Measurements from ENCODE around the gene SLC25A23. TPM values are rescaled to one million over a fixed set of nuclear protein-coding genes. Genes with fewer than 3 reads are reported as not detected.
"Not testable (repeated sequence)": the region's sequence is repeated elsewhere in the genome, so short reads cannot be mapped to it uniquely, and the experiment has no call there.

The SLC25A23 gene
- total RNA-seq = 21.0 and 22.0 TPM in 2 replicates

DNA sequence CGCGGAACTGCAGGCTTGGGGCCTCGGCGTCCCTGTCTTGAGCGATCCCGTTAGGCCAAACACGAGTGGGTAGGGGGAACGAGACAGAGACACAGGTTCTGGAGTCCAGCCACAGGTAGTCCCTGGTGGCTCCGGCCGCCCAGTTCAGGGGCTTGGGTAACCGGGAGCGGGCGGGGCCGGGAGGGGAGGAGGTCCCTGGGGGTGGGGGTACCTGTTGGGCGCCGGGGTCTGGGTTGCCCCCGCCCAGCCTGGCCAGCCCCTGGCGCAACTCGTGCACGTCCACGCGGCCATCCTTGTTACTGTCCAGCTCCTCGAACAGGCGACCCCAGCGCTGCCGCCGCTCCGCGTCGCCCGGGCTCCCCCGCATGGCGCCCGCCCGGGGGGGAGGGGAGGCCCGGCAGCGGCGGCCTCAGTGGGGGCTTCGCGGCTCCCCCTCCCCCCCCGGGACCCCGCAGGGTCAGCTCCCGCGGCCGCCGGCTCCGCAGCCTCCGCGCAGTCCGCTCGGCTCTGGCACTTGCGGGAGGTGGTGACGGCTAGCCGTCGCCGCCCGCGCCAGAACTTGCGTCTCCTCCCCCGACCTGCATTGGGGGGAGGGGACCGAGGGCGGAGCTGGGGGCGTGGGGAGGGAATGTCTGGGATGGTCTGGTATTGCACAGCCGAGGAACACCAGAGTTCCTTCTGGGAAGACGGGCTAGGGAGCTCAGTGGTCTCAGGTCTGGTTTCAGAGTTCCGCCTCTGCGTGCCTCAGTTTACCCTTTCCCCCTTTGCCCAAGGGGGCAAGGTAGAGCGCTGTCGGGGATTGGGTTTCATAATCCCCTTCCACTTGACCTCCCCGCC, at the start of gene SLC25A23:
Gene SLC25A23 (minus strand): TSS at position 531 of the 837 bp plus-strand sequence. CDS start 164 bp downstream, at position 367.
- DNase-seq = peak; percentile 91
- peak within 1 kb of the TSS; percentile 84 for H3K27ac Mint-ChIP-seq
- no peaks in the 10 kb centered on the region for H3K27me3 Mint-ChIP-seq
- peak within 1 kb of the TSS; percentile 93 for H3K4me3 Mint-ChIP-seq
- peaks cover 7% of the 10 kb centered on the region for H3K9me3 Mint-ChIP-seq
- H3K36me3 Mint-ChIP-seq (ENCODE audit: low read depth) = peaks cover 28% of the 10 kb centered on the region
- intact Hi-C loops (cut with micrococcal nuclease) = loop anchor here (1.0 to 2.0 kb wide), 6 partner anchors 22 to 404 kb away; partner anchors contain the start of genes DENND1C and GTF2F1
- peaks cover 13% of the 10 kb centered on the region for H3K4me1 Mint-ChIP-seq

DNA sequence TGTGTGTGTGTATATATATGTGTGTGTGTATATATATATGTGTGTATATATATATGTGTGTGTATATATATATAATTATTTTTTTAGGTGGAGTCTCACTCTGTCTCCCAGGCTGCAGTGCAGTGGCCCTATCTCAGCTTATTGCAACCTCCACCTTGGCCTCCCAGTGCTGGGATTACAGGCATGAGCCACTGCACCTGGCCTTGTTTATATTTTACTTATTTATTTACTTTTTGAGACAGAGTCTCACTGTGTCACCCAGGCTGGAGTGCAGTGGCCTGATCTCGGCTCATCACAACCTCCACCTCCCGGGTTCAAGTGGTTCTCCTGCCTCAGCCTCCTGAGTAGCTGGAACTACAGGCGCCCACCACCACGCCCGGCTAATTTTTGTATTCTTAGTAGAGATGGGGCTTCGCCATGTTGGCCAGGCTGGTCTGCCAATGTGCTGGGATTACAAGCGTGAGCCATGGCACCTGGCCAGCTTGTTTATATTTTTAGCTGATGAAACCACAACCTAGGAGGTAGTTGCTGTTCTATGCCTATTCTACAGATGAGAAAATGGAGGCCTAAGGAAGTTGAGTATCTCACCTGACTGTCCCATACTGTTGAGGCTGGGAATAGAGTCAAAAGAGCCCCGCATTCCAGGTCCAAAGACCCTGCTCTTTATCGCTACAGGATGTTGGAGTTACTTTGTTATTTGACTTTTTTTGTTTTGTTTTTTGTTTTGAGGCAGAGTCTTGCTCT, 48.6 kb upstream of the SLC25A23 start:
- H3K36me3 Mint-ChIP-seq (ENCODE audit: low read depth); DNase-seq; H3K27ac Mint-ChIP-seq; H3K9me3 Mint-ChIP-seq; H3K4me3 Mint-ChIP-seq; H3K27me3 Mint-ChIP-seq; intact Hi-C loops (cut with micrococcal nuclease); H3K4me1 Mint-ChIP-seq: not testable (repeated sequence)

DNA sequence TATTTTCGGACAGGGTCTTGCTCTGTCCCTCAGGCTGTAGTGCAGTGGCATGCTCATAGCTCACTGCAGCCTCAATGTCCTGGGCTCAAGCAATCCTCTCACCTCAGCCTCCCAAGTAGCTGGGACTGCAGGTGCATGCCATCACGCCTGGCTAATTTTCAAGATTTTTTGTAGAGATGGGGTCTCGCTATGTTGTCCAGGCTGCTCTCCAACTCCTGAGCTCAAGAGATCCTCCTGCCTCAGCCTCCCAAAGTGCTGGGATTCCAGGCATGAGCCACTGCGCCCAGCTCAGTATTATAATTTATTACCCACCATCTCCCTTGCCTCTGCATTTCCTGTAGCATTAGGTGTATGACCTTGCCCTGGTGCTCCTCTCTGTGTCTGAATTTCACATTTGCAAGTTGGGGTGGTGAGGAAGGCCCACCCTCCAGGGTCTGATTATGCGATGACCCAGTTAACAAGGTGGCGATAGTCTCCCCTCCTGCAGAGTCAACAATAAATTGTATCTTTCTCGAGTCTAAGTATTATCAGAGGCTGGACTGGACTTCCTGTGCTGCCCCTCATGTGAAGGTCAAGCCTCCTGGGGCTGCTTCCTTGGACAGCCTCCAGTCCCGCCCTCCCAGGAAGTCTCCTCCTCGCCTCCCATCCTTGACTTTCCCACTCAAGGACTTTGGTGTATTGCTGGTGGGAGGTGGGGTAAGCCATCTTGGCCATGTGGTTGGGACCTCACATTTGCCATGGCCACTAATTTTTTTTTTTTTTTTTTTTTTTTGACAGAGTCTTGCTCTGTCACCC, 44.0 kb upstream of the SLC25A23 start:
- Mint-ChIP-seq H3K27me3 (peaks cover 22% of the 10 kb centered on the region), H3K9me3 (no peaks in the 10 kb centered on the region), H3K36me3 (ENCODE audit: low read depth) (no peaks in the 10 kb centered on the region), H3K4me1 (peaks cover 18% of the 10 kb centered on the region), H3K4me3 (peak overlapping the region; percentile 46), H3K27ac (no peak overlapping the region)
- no peak for DNase-seq
- intact Hi-C loops (cut with micrococcal nuclease) = loop anchor here (2.0 kb wide), 3 partner anchors 23 to 79 kb away; partner anchors contain the start of genes DENND1C and KHSRP

DNA sequence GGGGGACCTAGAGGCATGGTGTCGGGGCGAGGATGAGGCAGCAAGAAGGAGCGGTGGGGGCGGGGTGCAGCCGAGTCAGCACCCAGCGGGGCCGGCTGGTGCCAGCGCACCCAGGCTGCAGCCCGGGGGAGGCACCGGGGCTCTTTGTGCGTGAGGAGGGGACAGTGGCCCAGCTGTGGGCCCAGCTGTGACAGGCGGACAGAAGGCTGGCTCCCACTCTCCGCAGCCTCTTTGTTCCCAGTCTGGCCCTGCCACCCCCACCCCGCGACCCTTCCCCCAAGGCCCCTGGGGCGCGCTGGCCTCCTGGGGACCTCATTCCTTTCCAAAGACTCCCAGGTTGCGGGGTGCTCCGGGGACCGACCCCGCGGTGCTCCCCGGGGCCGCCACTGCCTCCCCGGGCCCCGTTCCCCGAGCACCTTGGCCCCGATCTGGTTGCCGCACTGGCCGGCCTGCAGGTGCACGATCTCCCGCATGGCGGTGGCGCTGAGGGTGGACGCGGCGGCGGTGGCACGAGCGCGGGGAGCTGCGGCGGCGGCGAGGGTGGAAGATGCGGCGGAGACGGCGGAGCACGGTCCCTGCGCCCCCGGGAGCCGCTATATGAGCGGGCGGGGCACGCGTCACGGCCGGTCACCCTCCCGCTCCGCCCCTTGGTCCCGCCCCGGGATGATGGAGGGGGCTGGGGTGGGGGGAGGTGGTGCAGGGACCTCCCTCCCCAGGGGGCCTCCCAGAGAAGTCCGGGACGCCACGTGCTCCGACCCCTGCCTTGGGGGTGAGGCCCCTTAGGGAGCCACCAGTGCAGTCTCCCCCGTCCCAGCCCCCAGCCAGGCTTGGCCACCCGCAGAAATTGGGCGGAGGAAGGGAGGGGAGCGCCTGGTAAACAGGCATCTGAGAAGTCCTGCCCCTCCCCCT, 42.4 kb upstream of the SLC25A23 start, which contains the start of gene TUBB4A:
Gene TUBB4A (minus strand): TSS at position 570 of the 909 bp plus-strand sequence. CDS start 97 bp downstream, at position 473.
- Mint-ChIP-seq H3K27me3 (peaks cover 22% of the 10 kb centered on the region), H3K36me3 (ENCODE audit: low read depth) (no peaks in the 10 kb centered on the region), H3K4me3 (peak within 1 kb of the TSS; percentile 83), H3K9me3 (no peaks in the 10 kb centered on the region), H3K27ac (peak within 1 kb of the TSS; percentile 65), H3K4me1 (peaks cover 21% of the 10 kb centered on the region)
- peak; percentile 85 for DNase-seq
- intact Hi-C loops (cut with micrococcal nuclease) = loop anchor here (2.0 kb wide), 1 partner anchor 21 kb away; the partner anchor contains the start of gene DENND1C

DNA sequence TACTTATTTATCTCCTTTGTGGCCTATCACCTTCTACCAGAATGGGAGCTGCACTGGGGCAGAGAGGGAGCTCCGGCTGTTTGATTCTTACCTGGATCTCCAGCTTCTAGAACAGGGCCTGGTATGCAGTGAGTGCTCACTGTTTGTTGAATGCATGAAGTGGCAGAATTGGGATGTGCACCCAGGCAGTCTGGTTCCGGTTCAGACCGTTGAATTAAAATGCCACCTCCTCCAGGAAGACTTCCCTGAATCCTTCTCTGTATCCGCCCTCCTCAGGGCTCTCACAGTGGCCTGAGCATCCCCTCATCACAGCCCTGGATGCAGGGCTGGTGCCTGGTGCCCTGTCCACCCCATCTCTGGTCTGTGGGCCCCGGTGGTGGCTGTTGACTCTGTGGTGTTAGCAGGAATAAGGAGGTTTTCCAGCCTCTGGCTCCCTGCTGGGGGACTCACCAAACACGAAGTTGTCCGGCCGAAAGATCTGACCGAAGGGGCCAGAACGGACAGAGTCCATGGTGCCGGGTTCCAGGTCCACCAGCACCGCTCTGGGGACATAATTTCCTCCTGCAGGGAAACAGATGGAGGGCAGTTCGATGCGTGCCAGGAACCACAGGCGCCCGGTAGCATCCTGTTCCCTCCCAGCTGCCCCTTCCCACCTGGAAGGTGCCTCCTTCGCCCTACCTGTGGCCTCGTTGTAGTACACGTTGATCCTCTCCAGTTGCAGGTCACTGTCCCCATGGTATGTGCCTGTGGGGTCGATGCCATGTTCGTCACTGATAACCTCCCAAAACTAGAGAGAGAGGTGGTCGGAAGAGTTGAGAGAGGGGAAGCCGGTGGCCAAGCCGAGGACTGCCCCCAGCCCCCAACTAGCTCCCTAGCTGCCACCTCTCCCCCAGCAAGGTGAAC, 41.5 kb upstream of the SLC25A23 start:
- Mint-ChIP-seq H3K9me3 (no peaks in the 10 kb centered on the region), H3K27ac (peak overlapping the region; percentile 65), H3K27me3 (peaks cover 22% of the 10 kb centered on the region), H3K36me3 (ENCODE audit: low read depth) (no peaks in the 10 kb centered on the region), H3K4me1 (peaks cover 21% of the 10 kb centered on the region), H3K4me3 (peak overlapping the region; percentile 83)
- no peak for DNase-seq
- intact Hi-C loops (cut with micrococcal nuclease) = no loop called here

DNA sequence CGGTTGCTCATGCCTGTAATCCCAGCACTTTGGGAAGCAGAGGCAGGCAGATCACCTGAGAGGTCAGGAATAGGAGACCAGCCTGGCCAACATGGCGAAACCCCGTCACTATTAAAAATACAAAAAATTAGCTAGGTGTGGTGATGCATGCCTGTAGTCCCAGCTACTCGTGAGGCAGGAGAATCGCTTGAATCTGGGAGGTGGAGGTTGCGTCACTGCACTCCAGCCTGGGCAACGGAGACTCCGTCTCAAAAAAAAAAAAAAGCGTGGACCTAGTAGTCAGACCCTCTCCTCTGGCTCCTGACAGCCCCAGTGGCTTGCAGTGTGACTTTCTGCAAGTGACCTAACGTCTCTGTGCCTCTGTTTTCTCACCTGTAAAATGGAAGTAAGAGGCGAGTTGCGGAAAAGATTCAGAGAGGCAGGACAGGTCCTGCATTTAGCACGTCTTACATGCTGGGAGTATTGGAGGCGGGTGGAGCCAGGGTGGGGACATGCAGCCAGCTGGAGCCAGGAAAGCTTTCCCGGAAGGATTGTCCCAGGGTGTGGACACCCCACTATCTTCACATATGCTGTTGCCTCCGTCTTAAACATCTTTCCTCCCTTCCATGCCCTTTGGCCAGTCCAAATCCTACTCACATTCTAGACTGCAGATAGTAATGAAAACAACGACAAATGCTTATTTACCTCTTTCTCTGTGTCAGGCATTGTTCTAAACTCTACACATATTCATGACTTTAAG, 39.6 kb upstream of the SLC25A23 start:
- Mint-ChIP-seq H3K36me3 (ENCODE audit: low read depth) (no peaks in the 10 kb centered on the region), H3K4me3 (no peak overlapping the region), H3K27ac (no peak overlapping the region), H3K27me3 (peaks cover 22% of the 10 kb centered on the region), H3K9me3 (no peaks in the 10 kb centered on the region), H3K4me1 (peaks cover 15% of the 10 kb centered on the region)
- DNase-seq = no peak
- intact Hi-C loops (cut with micrococcal nuclease) = no loop called here

DNA sequence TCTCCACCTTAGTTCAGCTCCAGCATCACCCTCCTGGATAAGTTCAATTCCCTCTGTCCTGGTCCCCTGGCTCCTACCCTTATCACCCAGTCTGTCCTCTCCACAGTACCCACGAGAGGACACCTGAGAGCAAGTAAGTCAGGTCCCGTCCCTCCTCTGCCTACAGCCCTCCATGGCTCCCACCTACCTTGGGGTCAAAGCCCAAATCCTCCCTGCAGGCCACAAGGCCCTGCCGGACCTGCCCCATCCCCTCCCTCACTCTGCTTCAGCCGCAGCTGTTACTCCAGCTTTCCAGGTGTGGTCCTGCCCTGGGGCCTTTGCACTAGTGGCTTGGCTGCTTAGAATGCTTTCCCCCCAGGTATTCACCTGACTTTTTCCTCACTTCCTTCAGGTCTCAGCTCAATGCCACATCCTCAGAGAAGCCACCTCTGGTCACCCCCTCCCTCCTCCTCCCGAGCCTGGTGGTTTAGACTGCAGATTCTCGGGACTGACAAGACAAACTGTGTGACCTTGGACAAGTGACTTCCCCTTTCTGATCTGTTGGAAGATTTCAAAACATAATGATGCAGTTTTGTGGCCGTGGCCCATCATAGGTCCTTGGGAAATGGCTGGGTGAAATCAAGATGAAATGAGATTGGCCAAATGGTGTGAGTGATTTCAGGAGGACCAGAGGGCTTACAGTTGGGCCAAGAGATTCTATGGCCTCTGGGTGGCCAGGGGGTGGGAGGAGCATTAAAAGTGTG, 38.9 kb upstream of the SLC25A23 start:
- DNase-seq = no peak
- Mint-ChIP-seq H3K27me3 (peaks cover 18% of the 10 kb centered on the region), H3K36me3 (ENCODE audit: low read depth) (no peaks in the 10 kb centered on the region), H3K4me1 (peaks cover 15% of the 10 kb centered on the region), H3K9me3 (no peaks in the 10 kb centered on the region), H3K27ac (no peak overlapping the region), H3K4me3 (no peak overlapping the region)
- intact Hi-C loops (cut with micrococcal nuclease) = no loop called here

DNA sequence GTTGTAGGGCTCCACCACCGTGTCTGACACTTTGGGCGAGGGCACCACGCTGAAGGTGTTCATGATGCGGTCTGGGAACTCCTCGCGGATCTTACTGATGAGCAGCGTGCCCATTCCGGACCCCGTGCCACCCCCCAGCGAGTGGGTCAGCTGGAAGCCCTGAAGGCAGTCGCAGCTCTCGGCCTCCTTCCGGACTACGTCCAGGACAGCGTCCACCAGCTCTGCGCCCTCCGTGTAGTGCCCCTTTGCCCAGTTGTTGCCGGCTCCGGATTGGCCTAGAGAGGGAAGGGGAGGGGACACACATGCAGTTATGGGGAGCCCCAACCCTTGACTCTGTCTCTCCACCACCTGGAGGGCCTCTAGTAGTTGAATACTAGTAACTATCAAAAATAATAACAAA, 36.4 kb upstream of the SLC25A23 start:
- Mint-ChIP-seq H3K27ac (no peak overlapping the region), H3K9me3 (peaks cover 3% of the 10 kb centered on the region), H3K4me3 (no peak overlapping the region), H3K36me3 (ENCODE audit: low read depth) (peaks cover 2% of the 10 kb centered on the region), H3K4me1 (peaks cover 11% of the 10 kb centered on the region), H3K27me3 (peaks cover 9% of the 10 kb centered on the region)
- no peak for DNase-seq
- intact Hi-C loops (cut with micrococcal nuclease) = no loop called here

DNA sequence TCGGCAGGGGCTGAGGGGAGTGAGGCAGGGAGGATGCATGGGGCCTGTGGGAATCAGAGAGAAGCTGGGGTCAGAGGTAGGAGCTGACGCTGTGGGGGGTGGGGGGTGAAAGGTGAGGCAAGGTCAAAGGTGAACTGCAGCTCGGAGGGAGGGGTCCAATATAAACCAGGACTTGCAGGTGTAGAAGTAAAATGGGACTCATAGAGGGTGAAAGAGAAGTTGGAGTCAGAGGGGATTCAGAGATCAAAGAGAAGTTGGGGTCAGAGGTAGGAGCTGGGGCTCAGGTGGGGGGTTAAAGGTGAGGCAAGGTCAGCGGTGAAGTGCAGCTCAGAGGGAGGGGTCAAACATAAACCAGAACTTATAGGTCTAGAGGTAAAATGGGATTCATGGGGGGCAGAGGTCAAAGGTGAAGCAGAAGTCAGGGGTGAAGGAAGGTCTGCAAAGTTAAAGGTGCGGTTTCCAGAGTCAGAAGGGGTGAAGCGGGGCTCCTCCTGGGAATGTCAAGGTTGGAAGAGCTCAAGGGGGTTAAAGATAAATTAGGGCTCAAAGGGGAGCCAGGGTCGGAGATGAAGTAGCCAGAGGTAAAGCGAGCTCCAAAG, 34.9 kb upstream of the SLC25A23 start:
- intact Hi-C loops (cut with micrococcal nuclease) = no loop called here
- peaks cover 2% of the 10 kb centered on the region for H3K27me3 Mint-ChIP-seq
- no peak for DNase-seq
- H3K4me3 Mint-ChIP-seq = no peak overlapping the region
- peaks cover 3% of the 10 kb centered on the region for H3K9me3 Mint-ChIP-seq
- peaks cover 16% of the 10 kb centered on the region for H3K4me1 Mint-ChIP-seq
- no peak overlapping the region for H3K27ac Mint-ChIP-seq
- peaks cover 2% of the 10 kb centered on the region for H3K36me3 Mint-ChIP-seq (ENCODE audit: low read depth)

DNA sequence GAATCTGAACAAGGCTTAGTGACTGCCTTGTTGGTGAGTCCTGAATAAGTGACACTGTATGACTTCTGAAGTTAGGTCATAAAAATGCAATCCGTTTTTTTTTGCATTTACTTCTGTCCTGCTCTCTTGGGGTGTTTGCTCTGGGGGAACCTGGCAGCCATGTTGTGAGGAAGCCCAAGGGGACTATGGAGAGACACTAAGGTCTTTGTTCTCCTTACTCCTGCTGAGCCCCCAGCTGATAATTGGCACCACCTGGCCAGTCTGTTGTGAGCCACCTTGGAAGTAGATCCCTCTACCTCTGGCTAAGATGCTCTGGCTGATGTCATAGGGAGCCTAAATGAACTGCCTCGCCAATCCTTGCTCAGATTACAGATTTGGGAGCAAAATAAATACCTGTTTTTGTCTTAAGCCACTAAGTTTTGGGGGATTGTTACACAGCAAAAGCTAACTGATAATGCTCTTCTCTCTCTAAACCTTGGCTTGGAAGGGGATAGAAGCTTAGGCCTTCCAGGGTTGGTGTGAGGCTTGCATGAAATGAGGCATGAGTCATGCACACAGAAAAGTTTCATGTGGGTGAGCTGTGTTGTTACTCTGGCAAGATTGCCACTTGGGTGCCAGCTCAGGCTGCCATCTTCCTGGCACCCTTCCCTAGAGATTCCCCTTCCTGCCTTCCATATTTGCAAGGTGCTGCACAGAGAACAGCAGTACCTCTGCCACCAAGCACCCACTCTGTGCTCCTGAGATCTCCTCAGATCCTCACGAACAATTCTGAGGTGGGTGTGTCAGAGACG, 32.4 kb upstream of the SLC25A23 start:
- peaks cover 3% of the 10 kb centered on the region for H3K9me3 Mint-ChIP-seq
- H3K27ac Mint-ChIP-seq = no peak overlapping the region
- H3K27me3 Mint-ChIP-seq = no peaks in the 10 kb centered on the region
- intact Hi-C loops (cut with micrococcal nuclease) = no loop called here
- no peak overlapping the region for H3K4me3 Mint-ChIP-seq
- H3K4me1 Mint-ChIP-seq = peaks cover 12% of the 10 kb centered on the region
- no peak for DNase-seq
- peaks cover 2% of the 10 kb centered on the region for H3K36me3 Mint-ChIP-seq (ENCODE audit: low read depth)
